Measurements from ENCODE around the gene DPP6.

DPP6 gene

DNA sequence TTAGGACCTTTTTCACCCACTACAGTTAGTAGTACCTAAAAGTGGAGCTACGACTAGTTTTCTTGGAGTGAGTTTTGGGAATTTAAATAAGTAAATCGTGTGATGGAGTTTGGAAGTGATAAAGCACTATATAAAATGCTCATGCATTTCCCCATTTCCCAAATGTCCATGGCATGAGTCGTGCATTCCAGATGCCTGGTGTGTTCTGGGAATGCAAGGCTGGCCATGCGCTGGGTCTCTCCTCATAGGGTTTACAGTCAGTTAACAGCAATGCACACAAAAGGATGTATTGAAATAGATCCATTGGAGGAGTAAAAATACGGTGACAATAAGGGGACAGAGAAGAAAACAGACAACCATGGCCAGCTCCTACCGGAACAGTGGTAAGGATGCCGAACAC lies 149.8 kb downstream of the DPP6 start:
- DNase-seq, result no peak
- 100% methylated on average over 3 of the region's 7 CpGs for WGBS (ENCODE audit: insufficient coverage)
- Histone ChIP-seq H3K4me1 (ENCODE audit: control extremely low read depth in 1 of 4, control insufficient read depth in 4 of 4, insufficient read depth in 4 of 4, low read length in 3 of 4) (no peaks in the 10 kb centered on the region), H3K27me3 (replicated peaks in 2 of 5; ENCODE audit: control insufficient read depth in 4 of 5, insufficient read depth in 5 of 5, low read length in 4 of 5) (no peaks in the 10 kb centered on the region), H3K27ac (ENCODE audit: insufficient read depth in 1 of 2, low read depth in 1 of 2, low read length in 2 of 2, poor library complexity in 1 of 2, severe bottlenecking in 2 of 2) (no peak overlapping the region), H3K9me3 (ENCODE audit: control extremely low read depth in 1 of 5, control insufficient read depth in 4 of 5, insufficient read depth in 2 of 5, low read depth in 1 of 5, low read length in 4 of 5) (no peaks in the 10 kb centered on the region), H3K36me3 (ENCODE audit: control insufficient read depth in 4 of 4, insufficient read depth in 4 of 4, low read length in 3 of 4) (no peaks in the 10 kb centered on the region), H3K4me3 (ENCODE audit: control insufficient read depth in 1 of 7, extremely low read depth in 1 of 7, insufficient read depth in 4 of 7, low read depth in 2 of 7, low read length in 6 of 7) (no peak overlapping the region)
- CTCF ChIA-PET, result no interaction called here
- POLR2A ChIA-PET, result no interaction called here

DNA sequence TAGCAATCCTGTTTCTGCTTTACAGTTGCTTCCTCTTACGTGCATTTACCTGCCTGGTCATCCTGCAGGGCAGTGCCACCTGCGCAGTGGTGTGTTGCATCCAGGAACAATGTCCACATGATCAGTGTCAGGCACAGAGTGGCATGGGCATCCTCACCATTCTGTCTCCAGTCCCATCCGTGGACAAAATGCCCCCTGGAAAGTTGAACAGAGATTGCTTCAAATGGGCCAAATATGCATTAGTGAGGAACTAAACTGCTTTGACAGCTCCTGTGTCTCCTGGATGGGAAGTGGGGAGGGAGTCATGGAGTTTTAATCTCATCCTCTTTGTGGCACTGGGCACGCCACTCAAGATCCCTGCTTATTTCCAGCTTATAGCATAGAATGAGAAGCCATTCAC lies 151.8 kb downstream of the DPP6 start:
- CTCF ChIA-PET, result interaction anchor here (1.6 kb wide), 1 partner anchor 13 kb away, joined by 3 read pairs; no protein-coding TSS in a partner anchor
- no peak for DNase-seq

DNA sequence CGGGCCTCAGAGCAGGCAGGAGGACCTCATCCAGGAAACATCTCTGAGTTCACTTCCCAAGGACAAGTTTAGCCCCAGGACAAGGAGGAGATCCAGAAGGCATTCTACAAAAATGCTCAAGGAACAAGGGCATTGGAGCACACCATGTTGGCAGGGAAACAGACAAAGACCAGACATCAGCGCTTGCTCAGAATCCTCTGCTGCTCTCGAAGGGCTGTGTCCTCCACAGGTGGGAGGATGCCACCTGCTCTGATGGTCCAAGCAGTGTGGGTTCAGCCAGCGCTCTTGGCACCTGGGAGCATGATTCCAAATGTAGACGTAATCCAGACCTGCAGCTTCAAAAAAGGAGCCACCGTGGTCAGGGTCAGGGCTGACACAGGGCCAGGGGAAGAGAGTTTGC lies 160.7 kb downstream of the DPP6 start:
- 97% methylated on average over 5 of the region's 6 CpGs for WGBS (ENCODE audit: insufficient coverage)
- Histone ChIP-seq H3K4me1 (ENCODE audit: control extremely low read depth in 1 of 4, control insufficient read depth in 4 of 4, insufficient read depth in 4 of 4, low read length in 3 of 4) (no peaks in the 10 kb centered on the region), H3K36me3 (ENCODE audit: control insufficient read depth in 4 of 4, insufficient read depth in 4 of 4, low read length in 3 of 4) (no peaks in the 10 kb centered on the region), H3K9me3 (ENCODE audit: control extremely low read depth in 1 of 5, control insufficient read depth in 4 of 5, insufficient read depth in 2 of 5, low read depth in 1 of 5, low read length in 4 of 5) (peaks cover 0 to 3% (median 0%) of the 10 kb centered on the region in 5 experiments), H3K27me3 (replicated peaks in 2 of 5; ENCODE audit: control insufficient read depth in 4 of 5, insufficient read depth in 5 of 5, low read length in 4 of 5) (no peaks in the 10 kb centered on the region), H3K4me3 (ENCODE audit: control insufficient read depth in 1 of 7, extremely low read depth in 1 of 7, insufficient read depth in 4 of 7, low read depth in 2 of 7, low read length in 6 of 7) (no peak overlapping the region), H3K27ac (ENCODE audit: insufficient read depth in 1 of 2, low read depth in 1 of 2, low read length in 2 of 2, poor library complexity in 1 of 2, severe bottlenecking in 2 of 2) (no peak overlapping the region)
- ChIA-PET CTCF (no interaction called here), POLR2A (no interaction called here)
- no peak for DNase-seq

More for the DNA sequence above, 151.8 kb downstream of the DPP6 start:
- H3K27me3 ChIP-seq (replicated peaks in 2 of 5; ENCODE audit: control insufficient read depth in 4 of 5, insufficient read depth in 5 of 5, low read length in 4 of 5), result no peaks in the 10 kb centered on the region
- H3K27ac ChIP-seq (ENCODE audit: insufficient read depth in 1 of 2, low read depth in 1 of 2, low read length in 2 of 2, poor library complexity in 1 of 2, severe bottlenecking in 2 of 2), result no peak overlapping the region
- POLR2A ChIA-PET, result no interaction called here
- H3K4me1 ChIP-seq (ENCODE audit: control extremely low read depth in 1 of 4, control insufficient read depth in 4 of 4, insufficient read depth in 4 of 4, low read length in 3 of 4), result no peaks in the 10 kb centered on the region
- H3K9me3 ChIP-seq (ENCODE audit: control extremely low read depth in 1 of 5, control insufficient read depth in 4 of 5, insufficient read depth in 2 of 5, low read depth in 1 of 5, low read length in 4 of 5), result no peaks in the 10 kb centered on the region
- H3K36me3 ChIP-seq (ENCODE audit: control insufficient read depth in 4 of 4, insufficient read depth in 4 of 4, low read length in 3 of 4), result no peaks in the 10 kb centered on the region
- no peak overlapping the region for H3K4me3 ChIP-seq (ENCODE audit: control insufficient read depth in 1 of 7, extremely low read depth in 1 of 7, insufficient read depth in 4 of 7, low read depth in 2 of 7, low read length in 6 of 7)
- 87% methylated on average over 3 of the region's 4 CpGs for WGBS (ENCODE audit: insufficient coverage)

DNA sequence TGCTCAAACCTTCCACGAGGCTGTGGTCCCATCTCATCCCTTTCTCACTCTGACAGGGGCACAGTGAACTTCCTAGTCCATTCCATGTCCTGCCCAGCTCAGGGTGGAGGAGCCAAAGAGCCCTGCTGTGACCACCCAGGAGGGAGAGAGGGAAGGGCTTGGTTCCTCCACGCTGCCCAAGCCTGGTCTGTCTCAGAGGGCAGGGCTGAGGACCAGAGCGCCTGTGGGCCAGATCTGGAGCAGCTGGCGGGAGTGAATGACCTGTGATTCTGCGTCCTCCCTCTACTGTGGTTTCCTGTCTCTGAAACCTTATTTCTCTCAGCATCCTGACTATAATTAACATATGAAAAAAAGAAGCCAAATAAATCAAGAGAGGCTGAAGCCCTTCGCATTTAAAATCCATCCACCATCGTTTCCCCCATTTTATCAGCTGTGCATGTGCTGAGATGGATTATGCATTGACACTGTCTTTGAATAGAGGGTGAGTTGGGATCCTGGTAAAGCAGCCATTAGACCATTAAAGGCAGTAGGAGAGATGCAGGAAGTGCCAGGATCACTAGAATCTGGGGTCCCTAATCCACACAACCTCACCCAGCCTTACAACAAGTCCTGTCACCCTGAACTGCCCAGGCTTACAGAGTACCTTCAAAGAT lies 165.6 kb downstream of the DPP6 start:
- no peak for DNase-seq
- Histone ChIP-seq H3K27ac (ENCODE audit: insufficient read depth in 1 of 2, low read depth in 1 of 2, low read length in 2 of 2, poor library complexity in 1 of 2, severe bottlenecking in 2 of 2) (no peak overlapping the region), H3K4me1 (ENCODE audit: control extremely low read depth in 1 of 4, control insufficient read depth in 4 of 4, insufficient read depth in 4 of 4, low read length in 3 of 4) (no peaks in the 10 kb centered on the region), H3K27me3 (replicated peaks in 2 of 5; ENCODE audit: control insufficient read depth in 4 of 5, insufficient read depth in 5 of 5, low read length in 4 of 5) (no peaks in the 10 kb centered on the region), H3K36me3 (ENCODE audit: control insufficient read depth in 4 of 4, insufficient read depth in 4 of 4, low read length in 3 of 4) (no peaks in the 10 kb centered on the region), H3K4me3 (ENCODE audit: control insufficient read depth in 1 of 7, extremely low read depth in 1 of 7, insufficient read depth in 4 of 7, low read depth in 2 of 7, low read length in 6 of 7) (no peak overlapping the region), H3K9me3 (ENCODE audit: control extremely low read depth in 1 of 5, control insufficient read depth in 4 of 5, insufficient read depth in 2 of 5, low read depth in 1 of 5, low read length in 4 of 5) (peaks cover 0 to 3% (median 0%) of the 10 kb centered on the region in 5 experiments)
- POLR2A ChIA-PET, result no interaction called here
- 57% methylated on average over 5 of the region's 7 CpGs for WGBS (ENCODE audit: insufficient coverage)
- CTCF ChIA-PET, result interaction anchor here (1.7 kb wide), 1 partner anchor 13 kb away, joined by 3 read pairs; no protein-coding TSS in a partner anchor

DNA sequence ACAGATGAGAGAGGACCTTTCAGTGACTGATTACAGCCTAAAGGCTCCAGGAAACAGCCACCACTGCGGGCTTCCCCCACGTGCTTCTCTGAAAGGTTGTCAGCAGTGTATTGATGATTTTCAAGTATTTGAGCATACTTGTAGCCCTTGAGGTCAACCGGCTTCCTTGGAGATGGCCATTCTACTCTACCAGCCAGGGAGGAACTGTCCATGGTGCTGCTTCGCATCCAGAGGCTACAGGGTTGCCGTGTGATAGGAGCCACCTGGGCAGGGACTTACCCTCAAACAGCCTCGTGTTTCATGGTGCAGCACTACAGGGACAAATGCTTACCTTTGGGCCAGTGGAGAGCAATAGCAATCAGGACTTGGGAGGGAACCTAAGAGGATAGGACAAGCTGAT lies 179.5 kb downstream of the DPP6 start:
- 43% methylated on average over 6 of the region's 6 CpGs for WGBS (ENCODE audit: insufficient coverage)
- H3K27ac ChIP-seq (ENCODE audit: insufficient read depth in 1 of 2, low read depth in 1 of 2, low read length in 2 of 2, poor library complexity in 1 of 2, severe bottlenecking in 2 of 2), result no peak overlapping the region
- no peak overlapping the region for H3K4me3 ChIP-seq (ENCODE audit: control insufficient read depth in 1 of 7, extremely low read depth in 1 of 7, insufficient read depth in 4 of 7, low read depth in 2 of 7, low read length in 6 of 7)
- ChIA-PET POLR2A (no interaction called here), CTCF (no interaction called here)
- no peaks in the 10 kb centered on the region for H3K27me3 ChIP-seq (replicated peaks in 2 of 5; ENCODE audit: control insufficient read depth in 4 of 5, insufficient read depth in 5 of 5, low read length in 4 of 5)
- H3K4me1 ChIP-seq (ENCODE audit: control extremely low read depth in 1 of 4, control insufficient read depth in 4 of 4, insufficient read depth in 4 of 4, low read length in 3 of 4), result no peaks in the 10 kb centered on the region
- H3K36me3 ChIP-seq (ENCODE audit: control insufficient read depth in 4 of 4, insufficient read depth in 4 of 4, low read length in 3 of 4), result no peaks in the 10 kb centered on the region
- peaks cover 0 to 5% (median 0%) of the 10 kb centered on the region in 5 experiments for H3K9me3 ChIP-seq (ENCODE audit: control extremely low read depth in 1 of 5, control insufficient read depth in 4 of 5, insufficient read depth in 2 of 5, low read depth in 1 of 5, low read length in 4 of 5)
- no peak for DNase-seq

DNA sequence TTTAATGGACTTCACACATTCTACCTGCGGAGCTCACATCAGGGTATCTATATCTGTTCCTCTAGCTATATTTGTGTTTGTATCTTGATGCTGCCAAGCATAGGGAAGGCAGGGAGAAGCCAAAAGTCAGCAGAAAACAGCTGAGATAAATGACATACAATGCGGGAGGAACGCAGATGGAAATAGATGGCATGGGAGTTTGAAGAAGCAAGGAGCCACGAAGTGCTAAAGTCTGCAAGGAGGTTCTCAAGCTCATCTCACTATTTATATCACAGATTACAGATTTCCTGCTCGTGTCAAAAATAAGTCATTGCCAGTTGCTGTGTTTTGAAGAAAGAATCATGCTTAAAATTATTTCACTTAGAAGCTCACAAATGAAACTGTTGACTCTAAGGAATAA lies 180.5 kb downstream of the DPP6 start:
- WGBS (ENCODE audit: insufficient coverage), result 80% methylated on average over 2 of the region's 5 CpGs
- no peak overlapping the region for H3K27ac ChIP-seq (ENCODE audit: insufficient read depth in 1 of 2, low read depth in 1 of 2, low read length in 2 of 2, poor library complexity in 1 of 2, severe bottlenecking in 2 of 2)
- ChIA-PET CTCF (no interaction called here), POLR2A (no interaction called here)
- no peaks in the 10 kb centered on the region for H3K4me1 ChIP-seq (ENCODE audit: control extremely low read depth in 1 of 4, control insufficient read depth in 4 of 4, insufficient read depth in 4 of 4, low read length in 3 of 4)
- H3K4me3 ChIP-seq (ENCODE audit: control insufficient read depth in 1 of 7, extremely low read depth in 1 of 7, insufficient read depth in 4 of 7, low read depth in 2 of 7, low read length in 6 of 7), result no peak overlapping the region
- no peaks in the 10 kb centered on the region for H3K27me3 ChIP-seq (replicated peaks in 2 of 5; ENCODE audit: control insufficient read depth in 4 of 5, insufficient read depth in 5 of 5, low read length in 4 of 5)
- peaks cover 0 to 5% (median 0%) of the 10 kb centered on the region in 5 experiments for H3K9me3 ChIP-seq (ENCODE audit: control extremely low read depth in 1 of 5, control insufficient read depth in 4 of 5, insufficient read depth in 2 of 5, low read depth in 1 of 5, low read length in 4 of 5)
- no peaks in the 10 kb centered on the region for H3K36me3 ChIP-seq (ENCODE audit: control insufficient read depth in 4 of 4, insufficient read depth in 4 of 4, low read length in 3 of 4)
- no peak for DNase-seq

DNA sequence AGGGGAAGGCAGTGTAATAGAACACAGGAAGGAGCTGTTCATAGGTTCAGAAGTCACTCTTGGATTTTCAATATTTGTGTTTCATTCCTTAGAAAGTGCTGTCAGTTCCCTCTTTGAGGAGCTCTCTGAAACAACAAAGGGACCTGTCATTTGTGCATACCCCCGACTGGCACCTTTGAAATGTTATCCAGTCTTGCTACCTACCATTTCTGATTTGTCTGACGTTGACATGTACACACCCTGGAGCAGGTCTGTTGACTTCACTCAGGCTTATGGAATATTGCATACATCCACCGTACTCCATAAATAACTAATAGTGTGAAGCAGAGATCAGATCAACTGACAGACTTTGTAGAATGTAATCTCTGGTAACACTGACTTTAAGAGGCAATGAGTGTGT lies 189.8 kb downstream of the DPP6 start:
- Histone ChIP-seq H3K9me3 (ENCODE audit: control extremely low read depth in 1 of 5, control insufficient read depth in 4 of 5, insufficient read depth in 2 of 5, low read depth in 1 of 5, low read length in 4 of 5) (peaks cover 0 to 11% (median 3%) of the 10 kb centered on the region in 5 experiments), H3K27me3 (replicated peaks in 2 of 5; ENCODE audit: control insufficient read depth in 4 of 5, insufficient read depth in 5 of 5, low read length in 4 of 5) (no peaks in the 10 kb centered on the region), H3K4me3 (ENCODE audit: control insufficient read depth in 1 of 7, extremely low read depth in 1 of 7, insufficient read depth in 4 of 7, low read depth in 2 of 7, low read length in 6 of 7) (no peak overlapping the region), H3K36me3 (ENCODE audit: control insufficient read depth in 4 of 4, insufficient read depth in 4 of 4, low read length in 3 of 4) (no peaks in the 10 kb centered on the region), H3K4me1 (ENCODE audit: control extremely low read depth in 1 of 4, control insufficient read depth in 4 of 4, insufficient read depth in 4 of 4, low read length in 3 of 4) (no peaks in the 10 kb centered on the region), H3K27ac (ENCODE audit: insufficient read depth in 1 of 2, low read depth in 1 of 2, low read length in 2 of 2, poor library complexity in 1 of 2, severe bottlenecking in 2 of 2) (no peak overlapping the region)
- POLR2A ChIA-PET, result no interaction called here
- WGBS (ENCODE audit: insufficient coverage), result 100% methylated on average over 2 of the region's 3 CpGs
- CTCF ChIA-PET, result no interaction called here
- no peak for DNase-seq
